ENCODE measurements around the gene DHX16. TPM values are rescaled to one million over a fixed set of nuclear protein-coding genes. Genes with fewer than 3 reads are reported as not detected.

The DHX16 gene
- polyA plus RNA-seq, 1 donor (not counting 4 experiments of a cell fraction or from before 2014, with no cell fraction given) = 34.2 TPM

GRCh38 chr6:30611150-30611855 lies 61.5 kb downstream of the DHX16 start:
- FAIRE-seq (no peak), DNase-seq (ENCODE audit: low read depth, low spot score) (no peak)
- peaks cover 8% of the 10 kb centered on the region for H4K20me1 ChIP-seq (ENCODE audit: control insufficient read depth, extremely low read depth, insufficient read depth, low read length)
- H3K36me3 ChIP-seq (ENCODE audit: control insufficient read depth in 2 of 2, extremely low read depth in 1 of 2, insufficient read depth in 2 of 2, low read length in 2 of 2) = peaks cover 15 to 42% of the 10 kb centered on the region in 2 experiments
- H3K79me2 ChIP-seq (ENCODE audit: control insufficient read depth, insufficient read depth, low read length) = peaks cover 30% of the 10 kb centered on the region
- H2AFZ ChIP-seq (ENCODE audit: control insufficient read depth, low read length) = no peak overlapping the region
- no peak overlapping the region for H3K4me3 ChIP-seq (ENCODE audit: control insufficient read depth in 2 of 3, extremely low read depth in 1 of 3, insufficient read depth in 2 of 3, low read depth in 1 of 3, low read length in 3 of 3)
- H3K4me2 ChIP-seq (ENCODE audit: control insufficient read depth, extremely low read depth, insufficient read depth, low read depth, low read length) = no peak overlapping the region
- H3K9ac ChIP-seq (ENCODE audit: control insufficient read depth, extremely low read depth, insufficient read depth, low read length) = no peak overlapping the region
- peaks cover 3% of the 10 kb centered on the region for H3K9me1 ChIP-seq (ENCODE audit: control insufficient read depth, extremely low read depth, insufficient read depth, low read length)
- TF ChIP-seq CTCF (optimal IDR thresholded peaks at IDR 0.05 in 1 of 3, IDR thresholded peaks at IDR 0.05 in 1 of 3, conservative IDR thresholded peaks at IDR 0.05 in 1 of 3; ENCODE audit: extremely low read depth in 1 of 3, insufficient read depth in 2 of 3, low read length in 3 of 3) (no peak), EZH2 (IDR thresholded peaks at IDR 0.05; ENCODE audit: low read length) (no peak)
- no peak overlapping the region for H3K27ac ChIP-seq (ENCODE audit: control insufficient read depth, insufficient read depth, low read length)
- no peaks in the 10 kb centered on the region for H3K27me3 ChIP-seq (ENCODE audit: control insufficient read depth, extremely low read depth, insufficient read depth, low read length)
- H3K9me3 ChIP-seq (ENCODE audit: control insufficient read depth, low read depth, low read length) = no peaks in the 10 kb centered on the region
- H3K4me1 ChIP-seq (ENCODE audit: control insufficient read depth, extremely low read depth, insufficient read depth, low read length) = peaks cover 24% of the 10 kb centered on the region
- dilution Hi-C loops (cut with MboI; ENCODE audit: extremely low pct_ligation_motif_present, low sequenced_read_pairs) = no loop called here

DNA sequence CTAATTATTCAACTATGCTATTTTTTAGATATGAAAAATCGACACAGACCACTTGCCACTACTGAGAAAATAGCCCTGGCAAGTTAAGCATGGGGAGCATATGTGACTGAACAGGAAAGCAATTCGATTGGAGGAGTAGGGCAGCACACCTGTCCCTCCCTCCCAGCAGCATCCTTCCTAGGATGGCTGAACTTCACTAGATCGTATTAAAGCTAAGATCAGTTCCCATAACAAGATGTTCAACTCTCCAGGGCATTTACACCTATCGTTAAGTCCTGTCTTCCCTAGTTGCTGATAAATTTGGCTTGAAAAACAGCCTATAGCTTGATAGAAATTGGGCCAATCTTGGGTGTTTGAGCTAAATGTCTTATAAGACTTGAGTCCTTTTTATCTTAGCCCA lies 62.7 kb downstream of the DHX16 start:
- no peaks in the 10 kb centered on the region for H3K9me3 ChIP-seq (ENCODE audit: control insufficient read depth, low read depth, low read length)
- FAIRE-seq (no peak), DNase-seq (ENCODE audit: low read depth, low spot score) (no peak)
- peaks cover 22 to 46% of the 10 kb centered on the region in 2 experiments for H3K36me3 ChIP-seq (ENCODE audit: control insufficient read depth in 2 of 2, extremely low read depth in 1 of 2, insufficient read depth in 2 of 2, low read length in 2 of 2)
- dilution Hi-C loops (cut with MboI; ENCODE audit: extremely low pct_ligation_motif_present, low sequenced_read_pairs) = no loop called here
- H3K4me3 ChIP-seq (ENCODE audit: control insufficient read depth in 2 of 3, extremely low read depth in 1 of 3, insufficient read depth in 2 of 3, low read depth in 1 of 3, low read length in 3 of 3) = no peak overlapping the region
- TF ChIP-seq CTCF (optimal IDR thresholded peaks at IDR 0.05 in 1 of 3, IDR thresholded peaks at IDR 0.05 in 1 of 3, conservative IDR thresholded peaks at IDR 0.05 in 1 of 3; ENCODE audit: extremely low read depth in 1 of 3, insufficient read depth in 2 of 3, low read length in 3 of 3) (no peak), EZH2 (IDR thresholded peaks at IDR 0.05; ENCODE audit: low read length) (no peak)
- no peak overlapping the region for H3K27ac ChIP-seq (ENCODE audit: control insufficient read depth, insufficient read depth, low read length)
- peaks cover 8% of the 10 kb centered on the region for H4K20me1 ChIP-seq (ENCODE audit: control insufficient read depth, extremely low read depth, insufficient read depth, low read length)
- no peaks in the 10 kb centered on the region for H3K27me3 ChIP-seq (ENCODE audit: control insufficient read depth, extremely low read depth, insufficient read depth, low read length)
- no peak overlapping the region for H3K9ac ChIP-seq (ENCODE audit: control insufficient read depth, extremely low read depth, insufficient read depth, low read length)
- peaks cover 20% of the 10 kb centered on the region for H3K4me1 ChIP-seq (ENCODE audit: control insufficient read depth, extremely low read depth, insufficient read depth, low read length)
- H3K9me1 ChIP-seq (ENCODE audit: control insufficient read depth, extremely low read depth, insufficient read depth, low read length) = peaks cover 3% of the 10 kb centered on the region
- H2AFZ ChIP-seq (ENCODE audit: control insufficient read depth, low read length) = no peak overlapping the region
- H3K79me2 ChIP-seq (ENCODE audit: control insufficient read depth, insufficient read depth, low read length) = peaks cover 22% of the 10 kb centered on the region
- H3K4me2 ChIP-seq (ENCODE audit: control insufficient read depth, extremely low read depth, insufficient read depth, low read depth, low read length) = no peak overlapping the region
